ENCODE results near the gene CRYGN.
A peak's percentile ranks its signal among the peaks of the same experiment; 100 is the strongest.

The CRYGN gene

GRCh38 chr7:151439855-151440798 lies at the start of gene CRYGN:
Gene CRYGN, minus strand, starts transcription at chr7:151440141. Its CDS starts 224 bp downstream, at chr7:151439917.
- DNase-seq = peak in 1 of 2 experiments; percentile 17

- no peak for DNase-seq
Observed at GRCh38 chr7:151489498-151489897, 49.6 kb upstream of the CRYGN start.

- no peak for DNase-seq
Observed at GRCh38 chr7:151488096-151488495, 48.2 kb upstream of the CRYGN start.

GRCh38 chr7:151487228-151487627 lies 47.3 kb upstream of the CRYGN start:
- no peak for DNase-seq

- no peak for DNase-seq
Observed at GRCh38 chr7:151486074-151486473, 46.1 kb upstream of the CRYGN start.

GRCh38 chr7:151484971-151485707 lies 45.2 kb upstream of the CRYGN start:
- peak in 1 of 2 experiments; percentile 14 for DNase-seq

- DNase-seq = no peak
Observed at GRCh38 chr7:151483711-151483983, 43.7 kb upstream of the CRYGN start.

- DNase-seq = no peak
Observed at GRCh38 chr7:151482883-151483710, 43.2 kb upstream of the CRYGN start.

GRCh38 chr7:151481650-151482505 lies 41.9 kb upstream of the CRYGN start:
- DNase-seq = no peak

- no peak for DNase-seq
Observed at GRCh38 chr7:151477867-151478266, 37.9 kb upstream of the CRYGN start.

- DNase-seq = no peak
Observed at GRCh38 chr7:151472644-151473380, 32.9 kb upstream of the CRYGN start.

GRCh38 chr7:151470711-151471110 lies 30.8 kb upstream of the CRYGN start:
- DNase-seq = no peak

- no peak for DNase-seq
Observed at GRCh38 chr7:151469281-151469680, 29.3 kb upstream of the CRYGN start.

GRCh38 chr7:151468217-151469018 lies 28.5 kb upstream of the CRYGN start:
- DNase-seq = no peak

- DNase-seq = no peak
Observed at GRCh38 chr7:151465169-151465568, 25.2 kb upstream of the CRYGN start.

GRCh38 chr7:151462306-151462779 lies 22.4 kb upstream of the CRYGN start:
- DNase-seq = no peak

GRCh38 chr7:151461942-151462230 lies 21.9 kb upstream of the CRYGN start:
- DNase-seq = no peak

- no peak for DNase-seq
Observed at GRCh38 chr7:151461096-151461941, 21.4 kb upstream of the CRYGN start.

- no peak for DNase-seq
Observed at GRCh38 chr7:151460474-151460855, 20.5 kb upstream of the CRYGN start.

Data from stimulated activated CD4-positive, alpha-beta T cell treated with anti-CD3 and anti-CD28 coated beads, Interleukin-4, amount 100 ng/mL, for 4 hours (primary cell).